Lung microvascular endothelial cell (primary cell): Measurements from ENCODE around the gene GARIN5A. TPM values are rescaled to one million over a fixed set of nuclear protein-coding genes. Genes with fewer than 3 reads are reported as not detected.
A peak's percentile ranks its signal among the peaks of the same experiment; 100 is the strongest.
"Not testable (repeated sequence)": the region's sequence is repeated elsewhere in the genome, so short reads cannot be mapped to it uniquely, and the experiment has no call there.

Experiments
- DNase-seq, 2 donors: peaks; one replicate each; pipeline versions ENCODE4 v3.0.0 to v3.0.0-alpha.2; 2010; ENCODE audit warnings: low read depth in 2 of 2
- total RNA-seq: library from RNA; depleted of rRNA; stranded (reverse); fragments of >200 nt; gene quantifications from 2 replicates; pipeline ENCODE4 v1.2.1, GENCODE V29; 2014

GARIN5A gene
- total RNA-seq, 1 donor from 2014 or later = 0.20 TPM

DNA sequence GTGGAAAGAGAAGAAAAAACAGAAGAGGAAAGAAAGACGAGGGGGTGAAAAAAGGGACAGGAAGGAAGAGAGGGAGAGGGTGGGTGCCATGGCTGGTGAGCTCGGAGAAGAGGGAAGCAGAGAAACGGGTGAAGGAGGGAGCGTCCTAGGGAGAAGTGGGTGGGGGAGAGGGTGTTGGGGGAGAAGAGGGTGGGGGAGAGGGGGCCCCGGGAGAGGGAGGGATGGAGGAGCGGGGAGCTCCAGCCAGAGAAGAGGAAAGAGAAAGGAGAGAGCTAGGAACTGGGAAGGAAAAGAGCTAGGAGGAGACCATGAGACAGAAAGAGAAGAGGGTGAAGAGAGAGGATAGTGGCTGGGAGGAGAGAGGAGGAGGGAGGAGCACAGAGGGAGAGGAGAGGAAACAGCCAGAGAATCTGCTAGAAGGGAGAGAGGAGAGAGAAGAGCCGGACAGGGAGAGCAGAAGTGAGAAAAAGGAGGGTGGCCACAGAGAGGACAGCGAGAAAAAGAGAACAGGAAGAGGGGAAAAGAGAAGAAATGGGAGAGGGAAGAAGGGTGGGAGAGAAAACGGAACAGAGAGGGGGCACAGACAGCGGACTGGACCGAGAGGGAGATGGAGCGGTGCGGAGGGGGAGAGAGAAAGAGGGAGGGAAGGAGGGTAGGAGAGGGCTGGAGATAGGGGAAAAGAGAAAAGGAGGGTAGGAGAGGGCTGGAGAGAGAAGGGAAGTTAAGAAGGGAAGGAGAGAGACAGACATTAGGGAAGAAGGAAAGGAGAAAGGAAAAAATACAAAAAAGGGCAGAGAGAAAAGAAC, 11.9 kb upstream of the GARIN5A start:
- DNase-seq = no peak

DNA sequence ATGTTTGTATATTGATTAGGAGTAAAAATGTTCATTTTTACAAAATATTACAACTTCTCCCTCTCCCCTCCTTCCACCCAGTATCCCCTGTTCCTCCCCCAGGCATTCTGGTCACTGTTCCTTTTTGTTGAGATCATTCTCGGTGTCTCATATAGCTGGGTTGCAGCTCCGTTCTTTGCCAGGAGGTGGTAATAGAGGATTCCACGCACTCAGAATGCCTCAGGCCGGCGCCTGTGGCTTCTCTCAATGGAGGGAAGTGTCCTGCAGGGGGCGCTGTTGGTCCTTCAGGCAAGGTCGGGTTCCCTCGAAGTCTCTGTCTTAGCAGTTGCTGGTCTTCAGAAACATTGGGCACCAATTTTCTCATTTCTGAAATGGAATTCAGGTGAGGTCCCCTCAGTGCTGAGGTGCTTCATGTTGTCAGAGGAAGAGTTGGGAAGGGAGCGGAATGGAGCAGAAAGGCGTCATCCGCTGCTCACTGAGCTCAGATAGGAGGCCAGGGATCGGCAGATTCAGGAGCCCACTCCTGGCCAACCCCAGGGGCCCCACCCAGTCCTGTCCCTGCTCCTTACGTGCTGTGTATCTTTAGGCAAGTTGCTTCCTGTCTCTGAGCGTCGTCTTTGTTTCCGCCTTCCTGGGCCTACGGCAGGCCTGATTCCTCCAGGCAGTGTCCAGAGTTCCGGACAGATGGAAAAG, 10.3 kb upstream of the GARIN5A start:
- peak; percentile 42 for DNase-seq

DNA sequence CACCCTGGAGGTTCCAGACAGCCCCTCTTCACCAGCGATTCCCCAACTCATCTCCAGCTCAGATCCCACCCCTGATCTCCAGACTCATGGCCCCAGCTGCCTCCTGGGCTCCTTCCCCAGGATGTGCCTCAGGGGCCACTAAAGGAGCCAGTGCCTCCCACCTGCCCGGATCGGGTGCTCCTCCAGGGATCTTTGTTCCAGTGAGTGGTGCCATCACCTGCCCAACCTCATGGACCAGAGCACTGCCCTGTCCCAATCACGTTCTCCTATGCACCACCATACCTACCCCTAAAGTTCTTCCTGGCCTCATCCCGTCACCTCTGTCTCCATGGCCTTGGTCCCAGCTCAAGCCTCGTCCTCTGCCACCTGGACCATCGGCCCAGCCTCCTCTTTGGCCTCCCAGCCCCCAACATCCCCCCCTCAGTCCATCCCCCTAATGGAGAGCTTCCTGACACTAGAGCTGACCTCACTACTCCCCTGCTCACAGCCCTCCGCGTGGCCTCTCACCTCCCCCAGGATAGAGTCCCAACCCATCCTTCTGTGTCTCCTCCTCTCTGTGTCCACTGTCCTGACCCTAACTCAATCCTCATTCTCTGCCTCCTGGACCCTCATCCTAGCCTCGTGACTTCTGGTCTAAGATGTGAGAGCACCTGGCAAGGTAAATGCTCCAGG, 8.8 kb upstream of the GARIN5A start:
- no peak for DNase-seq

DNA sequence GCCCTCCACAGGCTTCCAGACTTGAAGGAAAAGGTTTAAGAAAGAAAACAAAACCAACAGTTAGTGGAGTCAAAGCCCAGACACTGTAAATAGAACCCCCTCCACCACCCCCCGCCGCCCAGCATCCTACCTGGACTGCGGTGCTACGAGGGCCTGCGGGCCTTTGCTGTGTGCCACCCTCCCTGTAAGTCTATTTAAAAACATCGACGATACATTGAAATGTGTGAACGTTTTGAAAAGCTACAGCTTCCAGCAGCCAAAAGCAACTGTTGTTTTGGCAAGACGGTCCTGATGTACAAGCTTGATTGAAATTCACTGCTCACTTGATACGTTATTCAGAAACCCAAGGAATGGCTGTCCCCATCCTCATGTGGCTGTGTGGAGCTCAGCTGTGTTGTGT, 6.3 kb upstream of the GARIN5A start:
- no peak for DNase-seq

DNA sequence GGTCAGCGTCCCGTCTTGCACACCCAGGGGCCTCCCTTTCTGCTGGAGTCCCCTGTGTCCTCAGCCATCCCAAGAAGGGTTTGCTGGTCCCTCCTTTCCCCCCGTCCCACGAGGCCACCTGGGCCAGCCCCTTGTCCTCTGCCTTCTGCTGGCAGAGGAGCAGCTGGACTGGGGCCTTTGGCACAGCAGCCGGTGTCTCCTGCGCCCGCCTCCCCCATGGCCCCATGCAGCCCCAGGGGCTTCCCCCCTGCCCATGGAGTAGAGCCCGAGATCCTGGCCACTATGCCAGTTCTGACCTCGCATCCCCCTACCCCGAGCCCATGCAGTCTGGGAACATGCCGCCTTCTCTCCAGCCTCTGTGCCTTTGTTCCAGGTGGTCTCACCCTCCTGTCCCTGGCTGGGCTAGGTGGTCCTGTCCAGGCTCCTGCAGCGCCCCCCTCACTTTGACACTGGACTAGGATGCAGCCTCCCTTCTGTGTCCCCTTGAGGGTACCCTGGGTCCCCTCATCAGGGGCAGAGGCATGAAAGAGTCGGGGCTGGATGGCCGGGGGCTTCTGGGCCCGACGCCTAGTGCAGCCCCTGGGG, 5.7 kb upstream of the GARIN5A start:
- DNase-seq = no peak

DNA sequence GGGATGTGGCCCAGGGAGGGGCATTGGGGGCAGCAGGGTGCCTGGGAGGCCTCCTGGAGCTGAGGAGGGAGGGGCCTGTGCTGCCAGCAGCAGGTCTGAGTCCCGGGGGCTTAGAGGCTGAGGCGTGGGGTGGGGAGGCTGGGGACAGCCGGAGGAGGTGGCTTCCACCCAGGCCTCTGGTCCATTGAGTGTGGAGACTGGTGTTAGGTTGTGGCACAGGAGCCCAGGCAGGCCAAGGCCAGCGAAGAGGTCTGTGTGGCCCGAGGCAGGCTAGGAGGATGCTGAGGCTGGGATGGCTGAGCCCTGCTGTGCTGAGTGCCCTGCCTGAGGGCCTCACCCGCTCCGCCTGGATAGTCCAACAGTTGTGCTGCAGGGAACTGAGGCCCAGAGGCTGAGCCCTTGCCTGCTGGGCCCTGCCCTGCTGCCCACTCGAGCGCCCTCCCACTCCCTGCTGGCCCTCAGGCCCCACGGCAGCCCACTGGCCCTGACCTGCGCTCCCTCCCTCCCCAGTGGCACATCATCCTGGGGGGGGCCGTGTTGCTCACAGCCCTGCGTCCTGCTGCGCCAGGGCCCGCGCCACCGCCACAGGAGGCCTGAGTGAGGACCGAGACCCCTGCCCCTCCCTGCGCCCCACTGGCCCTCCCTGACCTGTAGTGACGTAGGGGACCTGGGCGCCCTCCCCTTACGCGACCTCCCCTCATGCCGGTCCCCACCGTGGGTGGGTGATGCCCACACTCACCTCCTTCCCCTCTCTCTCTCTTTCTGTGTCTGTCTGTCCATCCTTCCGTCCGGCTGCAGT, 4.9 kb upstream of the GARIN5A start:
- DNase-seq = no peak

DNA sequence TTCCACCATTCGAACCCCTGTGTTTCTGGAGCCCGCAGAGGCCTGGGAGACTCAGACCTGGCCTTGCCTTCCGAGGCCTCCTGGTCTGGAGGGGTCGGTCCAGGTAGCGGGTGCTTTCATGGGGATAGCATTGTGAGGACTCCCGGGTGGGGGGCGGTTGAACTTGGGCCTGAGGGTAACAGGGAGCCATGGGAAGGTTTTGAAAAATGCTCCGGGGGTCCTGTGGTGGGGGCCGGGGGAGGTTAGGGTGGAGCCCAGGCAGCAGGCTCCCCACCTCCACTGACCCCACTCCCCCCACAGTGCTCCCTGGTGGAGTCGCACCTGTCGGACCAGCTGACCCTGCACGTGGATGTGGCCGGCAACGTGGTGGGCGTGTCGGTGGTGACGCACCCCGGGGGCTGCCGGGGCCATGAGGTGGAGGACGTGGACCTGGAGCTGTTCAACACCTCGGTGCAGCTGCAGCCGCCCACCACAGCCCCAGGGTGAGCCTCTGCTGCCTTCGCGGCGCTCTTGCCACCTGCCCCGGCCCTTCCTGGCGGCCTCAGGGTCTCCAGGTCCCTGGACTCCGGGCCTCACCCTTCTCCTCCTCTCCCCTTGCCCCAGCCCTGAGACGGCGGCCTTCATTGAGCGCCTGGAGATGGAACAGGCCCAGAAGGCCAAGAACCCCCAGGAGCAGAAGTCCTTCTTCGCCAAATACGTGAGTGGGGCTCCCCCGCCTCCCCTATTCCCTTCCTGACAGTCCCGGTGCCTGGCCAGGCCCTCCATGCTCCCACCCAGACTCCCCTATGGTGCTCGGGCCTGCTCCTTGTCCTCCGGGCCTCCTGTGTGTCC, 3.8 kb upstream of the GARIN5A start:
- no peak for DNase-seq

DNA sequence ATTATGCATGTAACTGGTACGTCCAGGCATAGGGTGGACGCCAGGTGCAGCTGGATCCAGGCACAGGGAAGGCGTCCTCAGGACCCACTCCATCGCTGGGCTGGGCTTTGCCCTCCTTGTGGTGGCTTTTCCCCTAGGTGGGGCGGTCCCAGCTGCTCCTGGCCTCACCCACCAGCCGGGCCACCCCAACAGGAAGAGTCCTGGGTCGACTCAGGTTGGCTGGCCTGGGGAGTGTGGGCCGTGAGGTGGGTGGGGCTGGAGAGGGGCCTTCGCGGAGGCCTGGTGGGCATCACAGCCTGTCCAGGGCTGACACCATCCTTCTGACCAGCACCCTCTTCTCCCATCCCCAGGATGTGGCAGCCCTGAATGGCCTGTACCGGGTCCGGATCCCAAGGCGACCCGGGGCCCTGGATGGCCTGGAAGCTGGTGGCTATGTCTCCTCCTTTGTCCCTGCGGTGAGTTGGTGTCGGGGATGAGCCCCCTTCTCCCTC, 3.2 kb upstream of the GARIN5A start:
- no peak for DNase-seq

DNA sequence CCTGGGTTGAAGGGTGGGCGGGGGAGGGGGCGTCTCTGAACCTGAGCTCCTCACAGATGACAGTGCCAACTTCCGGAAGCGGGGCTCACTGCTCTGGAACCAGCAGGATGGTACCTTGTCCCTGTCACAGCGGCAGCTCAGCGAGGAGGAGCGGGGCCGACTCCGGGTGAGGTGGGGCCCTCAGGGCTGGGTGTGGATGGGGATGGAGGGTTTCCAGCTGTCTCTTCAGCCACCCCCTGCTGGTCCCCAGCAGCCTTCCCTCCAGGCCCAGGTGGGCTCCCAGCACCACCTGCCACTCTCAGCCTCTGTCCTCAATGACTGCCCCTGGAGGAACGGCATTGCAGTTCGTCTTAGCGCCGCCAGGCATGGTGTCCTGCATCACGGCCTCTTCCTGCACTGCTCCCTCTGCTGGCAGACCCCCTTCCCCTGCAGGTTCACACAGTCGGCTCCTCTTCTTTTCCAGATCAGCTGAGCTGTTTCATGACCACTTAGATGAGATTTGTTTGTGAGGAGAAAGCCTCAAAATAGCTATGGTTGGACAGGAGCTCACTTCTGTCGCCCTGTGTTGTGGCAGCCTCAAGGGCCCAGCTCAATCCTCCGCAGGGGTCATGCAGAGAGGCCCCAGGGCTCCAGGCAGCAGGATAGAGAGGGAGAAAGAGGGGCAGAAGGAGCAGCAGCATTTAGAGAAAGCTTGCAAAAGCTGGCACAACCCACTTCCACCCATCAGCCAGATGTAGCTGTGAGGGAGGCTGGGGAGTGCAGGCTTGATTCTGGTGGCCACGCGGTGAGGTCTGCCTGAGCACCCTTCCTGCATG, 2.5 kb upstream of the GARIN5A start:
- peak; percentile 56 to 75 for DNase-seq

DNA sequence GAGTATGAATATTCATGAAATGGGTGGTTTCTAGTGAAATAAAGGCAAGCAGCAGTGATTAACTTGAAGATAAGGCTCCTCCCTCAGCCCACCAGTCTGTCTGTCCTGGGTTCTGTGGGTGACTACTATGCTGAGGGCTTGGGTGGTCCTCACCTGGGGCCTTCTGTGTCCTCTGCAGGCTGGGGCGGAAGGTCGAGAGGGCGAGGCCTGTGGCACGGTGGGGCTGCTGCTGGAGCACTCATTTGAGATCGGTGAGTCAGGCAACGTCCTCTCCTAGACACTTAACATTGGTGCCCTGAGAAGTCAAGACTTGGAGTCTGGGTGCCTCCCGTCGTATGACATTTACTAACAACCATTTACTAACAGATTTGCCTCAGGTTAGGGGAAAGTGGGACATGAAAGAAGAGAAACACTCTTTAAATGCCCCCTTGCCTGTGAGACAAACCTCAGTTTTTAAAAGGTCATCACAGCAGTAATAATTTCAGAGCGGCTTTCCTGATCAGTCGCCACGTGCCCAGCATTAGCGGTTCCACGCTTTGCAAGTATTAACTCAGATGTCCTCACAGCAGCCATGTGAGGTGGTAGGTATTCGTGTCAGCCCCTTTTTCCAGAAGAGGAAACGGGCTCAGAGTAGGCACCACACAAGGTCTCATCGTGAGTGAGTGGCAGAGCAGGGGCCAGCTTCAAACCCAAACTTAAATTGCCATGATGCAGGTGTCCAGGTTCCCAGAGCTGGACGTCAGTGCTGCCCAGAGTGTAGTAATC, 1.3 kb upstream of the GARIN5A start:
- DNase-seq = no peak

DNA sequence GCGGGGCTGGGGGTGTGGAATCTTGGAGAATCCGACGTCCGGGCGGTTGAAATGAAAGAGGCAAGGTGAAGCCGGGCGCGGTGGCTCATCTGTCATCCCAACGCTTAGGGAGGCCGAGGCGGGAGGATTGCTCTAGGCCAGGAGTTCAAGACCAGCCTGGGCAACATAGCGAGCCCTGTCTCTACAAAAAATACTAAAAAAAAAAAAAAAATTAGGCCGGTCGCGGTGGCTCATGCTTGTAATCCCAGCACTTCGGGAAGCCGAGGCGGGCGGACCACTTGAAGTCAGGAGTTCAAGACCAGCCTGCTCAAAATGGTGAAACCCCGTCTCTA, 225 bp upstream of the GARIN5A start:
- DNase-seq = no peak

DNA sequence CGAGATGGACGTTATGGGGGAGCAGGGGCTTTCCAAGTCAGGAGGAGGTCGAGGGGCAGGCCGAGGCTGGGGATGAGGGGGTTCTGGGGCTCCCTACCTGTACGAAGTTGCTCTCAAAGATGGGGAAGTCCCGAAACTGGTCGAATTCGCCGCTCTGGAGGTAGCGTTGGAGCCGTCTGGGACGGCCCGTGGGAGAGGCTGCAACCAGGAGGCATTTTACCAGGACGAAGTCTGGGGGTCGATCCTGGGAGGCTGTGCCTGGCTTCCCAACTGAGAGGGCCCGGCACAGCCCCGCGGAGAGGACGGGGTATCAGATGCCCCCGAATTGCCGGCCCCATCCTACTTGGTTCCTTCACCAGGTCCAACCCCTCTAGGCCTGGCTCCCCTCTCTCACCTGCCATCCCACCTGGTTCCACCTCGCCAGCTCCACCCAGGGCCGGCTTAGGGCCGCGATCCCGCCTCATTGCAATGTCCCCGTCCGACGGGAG, 868 bp downstream of the GARIN5A start:
- no peak for DNase-seq

DNA sequence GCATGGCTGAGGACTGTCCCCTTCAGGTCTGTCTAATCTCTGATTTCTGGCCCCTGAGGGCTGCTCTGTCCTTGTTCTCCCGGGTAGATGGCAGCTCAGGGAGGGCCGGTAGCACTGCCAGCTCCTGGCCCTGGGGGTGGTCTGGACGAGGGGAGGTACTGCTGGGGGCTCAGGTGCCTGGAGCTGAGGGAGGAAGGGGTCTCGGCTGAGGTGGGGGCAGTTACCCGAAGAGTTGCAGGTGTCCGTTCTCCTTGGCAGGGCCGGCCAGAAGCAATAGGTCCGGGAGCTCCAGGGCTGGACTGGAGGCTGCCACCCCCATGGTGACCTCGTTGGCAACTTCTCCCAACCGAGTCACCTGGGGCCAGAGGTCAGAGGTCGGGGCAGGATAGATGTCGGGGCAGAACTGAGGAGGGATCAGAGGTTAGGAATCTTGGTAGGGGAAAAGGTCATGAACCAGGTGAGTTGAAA, 1.5 kb downstream of the GARIN5A start:
- no peak for DNase-seq

DNA sequence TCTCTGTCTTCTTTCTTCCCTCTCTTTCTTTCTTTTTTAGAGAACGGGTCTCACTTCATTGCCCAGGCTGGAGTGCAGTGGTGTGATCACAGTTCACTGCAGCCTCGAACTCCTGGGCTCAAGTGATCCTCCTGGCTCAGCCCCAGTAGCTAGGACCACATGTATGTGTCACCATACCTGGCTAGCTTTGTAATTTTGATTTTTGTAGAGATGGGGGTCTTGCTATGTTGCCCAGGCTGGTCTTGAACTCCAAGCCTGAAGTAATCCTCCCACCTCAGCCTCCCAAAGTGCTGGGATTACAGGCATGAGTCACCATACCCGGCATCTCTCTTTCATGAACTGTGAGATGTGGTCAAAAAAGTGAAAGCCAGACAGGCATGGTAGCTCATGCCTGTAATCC, 3.3 kb downstream of the GARIN5A start:
- DNase-seq = not testable (repeated sequence)

DNA sequence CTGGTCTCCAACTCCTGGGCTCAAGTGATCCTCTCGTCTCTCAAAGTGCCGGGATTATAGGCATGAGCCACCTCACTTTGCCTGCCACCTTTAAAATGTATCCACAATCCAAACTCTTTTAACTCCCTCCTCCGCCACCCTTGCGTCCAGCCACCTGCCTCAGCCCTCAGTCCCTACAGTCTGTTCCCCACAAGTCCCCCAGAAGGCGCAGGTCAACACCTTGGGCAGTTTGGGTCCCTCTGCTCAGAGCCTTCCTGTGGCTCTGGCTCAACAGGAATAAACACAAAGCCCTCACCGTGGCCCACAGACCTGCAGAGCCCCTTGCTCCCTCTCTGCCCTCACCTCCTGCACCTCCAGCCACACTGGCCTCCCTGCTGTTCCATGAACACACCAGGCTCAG, 7.8 kb downstream of the GARIN5A start:
- DNase-seq = no peak

DNA sequence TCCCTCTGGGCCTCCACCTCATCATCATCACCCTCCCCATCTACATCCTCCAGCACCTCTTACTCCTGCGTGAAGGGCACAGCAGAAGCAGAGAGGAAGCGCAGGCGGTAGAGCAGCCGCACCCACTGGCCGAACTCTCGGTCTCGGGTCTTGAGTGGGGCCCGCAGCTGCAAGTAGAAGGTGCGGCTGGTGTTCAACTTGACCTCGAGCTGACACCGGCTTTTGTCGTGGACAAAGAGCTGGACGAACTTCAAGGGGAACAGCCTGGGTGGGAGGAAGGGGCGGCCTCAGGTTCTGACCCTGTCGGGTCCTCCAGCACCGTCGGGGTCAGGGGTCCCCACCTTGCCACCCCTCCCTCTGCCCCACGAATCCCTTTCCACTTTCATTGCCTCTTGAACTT, 9.1 kb downstream of the GARIN5A start:
- DNase-seq = no peak

DNA sequence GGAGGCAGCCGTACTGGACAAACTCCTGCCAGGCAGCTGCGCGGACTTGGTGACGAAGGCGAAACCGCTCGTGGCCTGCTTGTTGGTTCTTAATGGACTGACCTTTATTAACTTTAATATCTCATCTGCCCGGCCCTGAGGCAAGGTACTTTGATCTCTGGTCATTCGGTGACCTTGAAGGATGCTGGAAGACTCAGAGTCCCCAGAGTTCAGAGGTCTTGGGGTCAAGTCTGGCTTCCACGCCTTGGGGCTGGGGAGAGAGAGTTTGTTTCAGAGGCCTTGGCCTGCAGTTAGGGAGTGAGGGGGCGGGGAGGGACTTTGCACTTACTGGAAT, 10.0 kb downstream of the GARIN5A start:
- DNase-seq = no peak

DNA sequence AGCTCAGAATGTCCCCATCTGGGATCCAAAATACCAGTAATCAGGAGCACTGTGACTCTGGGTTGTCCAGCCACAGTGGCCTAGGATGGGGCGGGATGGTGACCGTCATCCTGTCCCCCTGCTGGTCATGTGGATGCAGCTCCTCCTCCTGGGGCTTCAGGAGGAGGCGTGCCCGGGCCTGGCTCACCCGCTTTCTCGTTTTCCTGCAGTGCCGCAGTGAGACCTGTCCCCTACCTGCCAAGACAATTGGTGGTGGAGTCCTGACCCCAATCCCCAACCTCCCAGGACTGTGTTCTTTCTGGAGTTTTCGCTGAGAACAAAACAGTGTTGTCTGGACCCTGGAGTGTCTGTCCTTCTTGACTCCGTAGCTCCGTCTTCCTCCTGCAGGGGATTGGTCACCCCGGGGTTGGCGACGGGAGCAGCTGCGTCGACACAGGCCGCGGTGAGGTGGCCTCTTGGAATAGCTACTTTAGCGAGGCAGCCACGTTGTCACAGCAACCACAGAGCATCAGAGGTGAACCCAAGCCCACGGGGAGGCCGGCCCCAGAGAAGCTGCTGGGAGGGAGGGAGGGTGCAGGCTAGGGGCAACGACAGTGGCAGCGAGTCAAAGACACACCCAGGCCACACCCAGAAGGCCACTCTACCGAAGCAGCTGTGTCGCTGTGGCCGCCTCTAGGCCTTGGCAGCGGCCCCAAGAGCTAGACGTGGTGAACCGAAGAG, 10.5 kb downstream of the GARIN5A start:
- DNase-seq = peak in 1 of 2 donors; percentile 47
